Measurements from ENCODE around the gene PRDM2.
A peak's percentile ranks its signal among the peaks of the same experiment; 100 is the strongest.

PRDM2 gene

GRCh38 chr1:13828454-13829151, 128.6 kb downstream of the PRDM2 start:
- peak overlapping the region; percentile 46 for H3K9ac ChIP-seq (ENCODE audit: low read length)
- peaks cover 23% of the 10 kb centered on the region for H3K4me1 ChIP-seq (ENCODE audit: control insufficient read depth, insufficient read depth, low read length)
- H3K36me3 ChIP-seq (ENCODE audit: control insufficient read depth, insufficient read depth, low read length) = no peaks in the 10 kb centered on the region
- no peaks in the 10 kb centered on the region for H3K27me3 ChIP-seq (ENCODE audit: control insufficient read depth, insufficient read depth, low read length)
- H3K9me3 ChIP-seq (ENCODE audit: control insufficient read depth, low read length) = no peaks in the 10 kb centered on the region
- no peak overlapping the region for H3K4me3 ChIP-seq (ENCODE audit: low read length)

GRCh38 chr1:13829152-13829769, 129.3 kb downstream of the PRDM2 start:
- Histone ChIP-seq H3K9me3 (ENCODE audit: control insufficient read depth, low read length) (no peaks in the 10 kb centered on the region), H3K4me1 (ENCODE audit: control insufficient read depth, insufficient read depth, low read length) (peaks cover 23% of the 10 kb centered on the region), H3K9ac (ENCODE audit: low read length) (peak overlapping the region; percentile 46), H3K27me3 (ENCODE audit: control insufficient read depth, insufficient read depth, low read length) (no peaks in the 10 kb centered on the region), H3K36me3 (ENCODE audit: control insufficient read depth, insufficient read depth, low read length) (no peaks in the 10 kb centered on the region), H3K4me3 (ENCODE audit: low read length) (no peak overlapping the region)

GRCh38 chr1:13830170-13830569, 130.2 kb downstream of the PRDM2 start:
- Histone ChIP-seq H3K27me3 (ENCODE audit: control insufficient read depth, insufficient read depth, low read length) (no peaks in the 10 kb centered on the region), H3K4me3 (ENCODE audit: low read length) (no peak overlapping the region), H3K9me3 (ENCODE audit: control insufficient read depth, low read length) (no peaks in the 10 kb centered on the region), H3K9ac (ENCODE audit: low read length) (no peak overlapping the region), H3K36me3 (ENCODE audit: control insufficient read depth, insufficient read depth, low read length) (no peaks in the 10 kb centered on the region), H3K4me1 (ENCODE audit: control insufficient read depth, insufficient read depth, low read length) (peaks cover 23% of the 10 kb centered on the region)

- Histone ChIP-seq H3K4me3 (ENCODE audit: low read length) (no peak overlapping the region), H3K9me3 (ENCODE audit: control insufficient read depth, low read length) (no peaks in the 10 kb centered on the region), H3K36me3 (ENCODE audit: control insufficient read depth, insufficient read depth, low read length) (no peaks in the 10 kb centered on the region), H3K9ac (ENCODE audit: low read length) (no peak overlapping the region), H3K27me3 (ENCODE audit: control insufficient read depth, insufficient read depth, low read length) (no peaks in the 10 kb centered on the region), H3K4me1 (ENCODE audit: control insufficient read depth, insufficient read depth, low read length) (peaks cover 23% of the 10 kb centered on the region)
Measured at GRCh38 chr1:13830616-13831280, 130.8 kb downstream of the PRDM2 start.

- peaks cover 23% of the 10 kb centered on the region for H3K4me1 ChIP-seq (ENCODE audit: control insufficient read depth, insufficient read depth, low read length)
- no peaks in the 10 kb centered on the region for H3K9me3 ChIP-seq (ENCODE audit: control insufficient read depth, low read length)
- no peak overlapping the region for H3K9ac ChIP-seq (ENCODE audit: low read length)
- no peak overlapping the region for H3K4me3 ChIP-seq (ENCODE audit: low read length)
- H3K36me3 ChIP-seq (ENCODE audit: control insufficient read depth, insufficient read depth, low read length) = no peaks in the 10 kb centered on the region
- no peaks in the 10 kb centered on the region for H3K27me3 ChIP-seq (ENCODE audit: control insufficient read depth, insufficient read depth, low read length)
Measured at GRCh38 chr1:13832100-13832499, 132.1 kb downstream of the PRDM2 start.

- Histone ChIP-seq H3K9me3 (ENCODE audit: control insufficient read depth, low read length) (no peaks in the 10 kb centered on the region), H3K36me3 (ENCODE audit: control insufficient read depth, insufficient read depth, low read length) (no peaks in the 10 kb centered on the region), H3K27me3 (ENCODE audit: control insufficient read depth, insufficient read depth, low read length) (no peaks in the 10 kb centered on the region), H3K4me1 (ENCODE audit: control insufficient read depth, insufficient read depth, low read length) (peaks cover 23% of the 10 kb centered on the region), H3K4me3 (ENCODE audit: low read length) (no peak overlapping the region), H3K9ac (ENCODE audit: low read length) (no peak overlapping the region)
Measured at GRCh38 chr1:13832536-13832935, 132.5 kb downstream of the PRDM2 start.

GRCh38 chr1:13836136-13836535, 136.1 kb downstream of the PRDM2 start:
- H3K9me3 ChIP-seq (ENCODE audit: control insufficient read depth, low read length) = no peaks in the 10 kb centered on the region
- H3K4me1 ChIP-seq (ENCODE audit: control insufficient read depth, insufficient read depth, low read length) = peaks cover 16% of the 10 kb centered on the region
- no peak overlapping the region for H3K4me3 ChIP-seq (ENCODE audit: low read length)
- no peaks in the 10 kb centered on the region for H3K36me3 ChIP-seq (ENCODE audit: control insufficient read depth, insufficient read depth, low read length)
- no peak overlapping the region for H3K9ac ChIP-seq (ENCODE audit: low read length)
- H3K27me3 ChIP-seq (ENCODE audit: control insufficient read depth, insufficient read depth, low read length) = no peaks in the 10 kb centered on the region

GRCh38 chr1:13836631-13837030, 136.6 kb downstream of the PRDM2 start:
- Histone ChIP-seq H3K4me3 (ENCODE audit: low read length) (no peak overlapping the region), H3K36me3 (ENCODE audit: control insufficient read depth, insufficient read depth, low read length) (no peaks in the 10 kb centered on the region), H3K9me3 (ENCODE audit: control insufficient read depth, low read length) (no peaks in the 10 kb centered on the region), H3K4me1 (ENCODE audit: control insufficient read depth, insufficient read depth, low read length) (peaks cover 16% of the 10 kb centered on the region), H3K27me3 (ENCODE audit: control insufficient read depth, insufficient read depth, low read length) (no peaks in the 10 kb centered on the region), H3K9ac (ENCODE audit: low read length) (no peak overlapping the region)

- no peak overlapping the region for H3K9ac ChIP-seq (ENCODE audit: low read length)
- peaks cover under 1% of the 10 kb centered on the region for H3K4me1 ChIP-seq (ENCODE audit: control insufficient read depth, insufficient read depth, low read length)
- H3K27me3 ChIP-seq (ENCODE audit: control insufficient read depth, insufficient read depth, low read length) = no peaks in the 10 kb centered on the region
- H3K9me3 ChIP-seq (ENCODE audit: control insufficient read depth, low read length) = no peaks in the 10 kb centered on the region
- no peaks in the 10 kb centered on the region for H3K36me3 ChIP-seq (ENCODE audit: control insufficient read depth, insufficient read depth, low read length)
- H3K4me3 ChIP-seq (ENCODE audit: low read length) = no peak overlapping the region
Measured at GRCh38 chr1:13838236-13838635, 138.2 kb downstream of the PRDM2 start.

- no peak overlapping the region for H3K9ac ChIP-seq (ENCODE audit: low read length)
- H3K27me3 ChIP-seq (ENCODE audit: control insufficient read depth, insufficient read depth, low read length) = no peaks in the 10 kb centered on the region
- no peak overlapping the region for H3K4me3 ChIP-seq (ENCODE audit: low read length)
- H3K4me1 ChIP-seq (ENCODE audit: control insufficient read depth, insufficient read depth, low read length) = no peaks in the 10 kb centered on the region
- no peaks in the 10 kb centered on the region for H3K9me3 ChIP-seq (ENCODE audit: control insufficient read depth, low read length)
- no peaks in the 10 kb centered on the region for H3K36me3 ChIP-seq (ENCODE audit: control insufficient read depth, insufficient read depth, low read length)
Measured at GRCh38 chr1:13842497-13842896, 142.5 kb downstream of the PRDM2 start.

GRCh38 chr1:13851726-13852125, 151.7 kb downstream of the PRDM2 start:
- H3K9ac ChIP-seq (ENCODE audit: low read length) = no peak overlapping the region
- no peaks in the 10 kb centered on the region for H3K36me3 ChIP-seq (ENCODE audit: control insufficient read depth, insufficient read depth, low read length)
- no peaks in the 10 kb centered on the region for H3K27me3 ChIP-seq (ENCODE audit: control insufficient read depth, insufficient read depth, low read length)
- no peak overlapping the region for H3K4me3 ChIP-seq (ENCODE audit: low read length)
- no peaks in the 10 kb centered on the region for H3K9me3 ChIP-seq (ENCODE audit: control insufficient read depth, low read length)
- H3K4me1 ChIP-seq (ENCODE audit: control insufficient read depth, insufficient read depth, low read length) = no peaks in the 10 kb centered on the region

- Histone ChIP-seq H3K4me3 (ENCODE audit: low read length) (no peak overlapping the region), H3K4me1 (ENCODE audit: control insufficient read depth, insufficient read depth, low read length) (no peaks in the 10 kb centered on the region)
Measured at GRCh38 chr1:13855554-13855953, 155.6 kb downstream of the PRDM2 start.

More at GRCh38 chr1:13855554-13855953, 155.6 kb downstream of the PRDM2 start:
- Histone ChIP-seq H3K27me3 (ENCODE audit: control insufficient read depth, insufficient read depth, low read length) (no peaks in the 10 kb centered on the region), H3K9me3 (ENCODE audit: control insufficient read depth, low read length) (no peaks in the 10 kb centered on the region), H3K9ac (ENCODE audit: low read length) (no peak overlapping the region), H3K36me3 (ENCODE audit: control insufficient read depth, insufficient read depth, low read length) (no peaks in the 10 kb centered on the region)

All from mucosa of stomach (tissue), 1 donor.